Epidermal melanocyte (primary cell): ENCODE measurements around the gene ACTN2.
"Not testable (repeated sequence)": the region's sequence is repeated elsewhere in the genome, so short reads cannot be mapped to it uniquely, and the experiment has no call there.

ENCODE experiments used
- DNase-seq: peaks from one replicate; pipeline ENCODE4 v3.0.0; 2011; ENCODE audit warnings: low spot score; ENCODE audit not compliant: insufficient read length

ACTN2 gene

GRCh38 chr1:236685917-236686814 is at the start of gene ACTN2:
TSS of gene ACTN2 (plus strand) at chr1:236686499. CDS start at chr1:236686674, 175 bp downstream.
- no peak for DNase-seq

DNA sequence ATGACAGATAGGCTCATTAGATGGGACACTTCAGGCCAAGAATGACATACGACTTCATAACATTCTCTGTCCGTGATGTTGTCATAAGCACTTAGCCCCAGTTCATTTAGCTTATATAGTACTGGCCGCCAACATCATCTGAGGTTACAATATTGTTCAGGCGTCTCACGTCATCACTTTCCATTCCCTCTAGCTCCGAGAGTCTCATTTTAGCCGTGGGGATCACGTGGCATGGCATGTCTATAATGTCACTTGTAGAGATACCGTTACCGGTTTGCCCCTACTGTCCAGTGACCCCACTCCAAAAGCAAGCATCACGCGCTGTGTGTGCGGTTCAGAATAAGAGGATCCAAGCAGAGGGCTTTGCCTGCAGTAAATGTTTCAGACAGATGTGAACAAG is 47.4 kb upstream of the ACTN2 start:
- DNase-seq: no peak

GRCh38 chr1:236639686-236640085 is 46.6 kb upstream of the ACTN2 start:
- DNase-seq: no peak

DNA sequence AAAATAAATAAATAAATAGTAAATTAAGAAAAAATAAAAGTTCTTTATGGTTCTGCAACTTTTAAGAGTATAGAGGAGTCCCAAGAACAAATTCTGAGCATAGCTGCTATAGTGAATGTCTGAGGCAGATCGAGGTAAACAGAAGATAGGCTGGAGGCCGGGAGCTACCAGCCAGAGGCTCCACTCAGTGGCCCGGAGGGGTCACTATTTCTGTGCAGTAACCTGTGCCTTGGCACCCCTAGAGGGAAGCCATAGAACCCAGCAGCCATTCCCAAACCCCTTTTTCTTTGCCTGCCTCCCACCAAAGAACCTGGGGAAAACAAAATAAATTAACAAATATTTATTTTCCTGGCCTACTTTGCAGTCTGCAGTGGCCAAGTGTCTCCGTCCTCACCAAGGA is 43.5 kb upstream of the ACTN2 start:
- no peak for DNase-seq

DNA sequence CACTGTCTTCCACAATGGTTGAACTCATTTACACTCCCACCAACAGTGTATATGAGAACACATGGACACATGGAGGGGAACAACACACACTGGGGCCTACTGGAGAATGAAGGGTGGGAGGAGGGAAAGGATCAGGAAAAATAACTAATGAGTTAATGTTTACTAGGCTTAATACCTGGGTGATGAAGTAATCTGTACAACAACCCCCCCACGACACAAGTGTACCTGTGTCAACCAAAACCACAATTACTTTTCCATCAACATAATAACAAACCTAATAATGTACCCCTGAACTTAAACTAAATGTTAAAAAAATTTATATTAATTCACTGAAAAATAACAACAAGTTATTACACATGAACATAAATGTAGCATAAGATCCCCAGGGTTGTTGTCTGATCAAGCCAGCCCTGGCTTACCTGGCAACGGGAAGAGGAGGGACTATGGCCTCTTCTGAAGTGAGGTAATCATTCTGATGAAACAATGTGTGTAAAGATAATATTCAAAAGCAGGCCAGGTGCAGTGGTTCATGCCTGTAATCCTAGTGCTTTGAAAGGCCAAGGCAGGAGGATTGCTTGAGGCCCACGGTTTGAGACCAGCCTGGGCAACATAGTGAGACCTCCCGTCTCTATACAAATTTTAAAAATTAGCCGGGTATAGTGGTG is 41.2 kb upstream of the ACTN2 start:
- no peak for DNase-seq

DNA sequence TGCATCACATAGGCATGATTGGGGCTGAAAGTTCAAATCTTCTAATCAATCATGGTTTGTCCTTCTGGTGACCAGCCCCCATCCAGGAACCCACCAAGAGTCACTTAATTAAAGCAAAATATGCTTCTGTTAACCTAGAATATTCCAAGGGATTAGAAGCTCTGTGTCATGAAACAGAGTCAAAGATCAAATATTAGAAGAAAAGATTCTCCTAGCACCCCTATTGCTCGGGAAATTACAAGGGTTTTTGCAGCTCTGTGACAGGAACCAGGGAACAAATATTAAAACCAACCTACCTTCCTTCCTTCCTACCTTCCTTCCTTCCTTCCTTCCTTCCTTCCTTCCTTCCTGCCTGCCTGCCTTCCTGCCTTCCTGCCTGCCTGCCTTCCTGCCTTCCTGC is 31.8 kb upstream of the ACTN2 start:
- no peak for DNase-seq

GRCh38 chr1:236654957-236655356 is 31.3 kb upstream of the ACTN2 start:
- DNase-seq: no peak

DNA sequence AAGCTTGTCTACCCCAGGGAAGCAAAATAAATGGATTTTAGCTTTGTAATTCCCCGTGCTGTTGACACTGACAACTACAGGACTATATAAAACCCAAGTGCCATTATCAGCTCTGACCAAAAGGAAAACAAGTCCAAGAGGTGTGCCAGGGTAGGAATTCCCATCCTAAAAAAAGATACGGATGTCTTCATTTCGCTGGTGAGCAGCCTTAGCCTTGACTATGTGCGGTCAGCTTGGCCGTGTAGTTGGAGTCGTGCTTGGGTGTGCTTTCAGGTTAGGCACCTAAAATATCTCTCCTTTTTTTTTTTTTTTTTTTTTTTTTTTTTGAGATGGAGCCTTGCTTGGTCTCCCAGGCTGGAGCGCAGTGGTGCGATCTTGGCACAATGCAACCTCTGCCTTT is 28.9 kb upstream of the ACTN2 start:
- no peak for DNase-seq

DNA sequence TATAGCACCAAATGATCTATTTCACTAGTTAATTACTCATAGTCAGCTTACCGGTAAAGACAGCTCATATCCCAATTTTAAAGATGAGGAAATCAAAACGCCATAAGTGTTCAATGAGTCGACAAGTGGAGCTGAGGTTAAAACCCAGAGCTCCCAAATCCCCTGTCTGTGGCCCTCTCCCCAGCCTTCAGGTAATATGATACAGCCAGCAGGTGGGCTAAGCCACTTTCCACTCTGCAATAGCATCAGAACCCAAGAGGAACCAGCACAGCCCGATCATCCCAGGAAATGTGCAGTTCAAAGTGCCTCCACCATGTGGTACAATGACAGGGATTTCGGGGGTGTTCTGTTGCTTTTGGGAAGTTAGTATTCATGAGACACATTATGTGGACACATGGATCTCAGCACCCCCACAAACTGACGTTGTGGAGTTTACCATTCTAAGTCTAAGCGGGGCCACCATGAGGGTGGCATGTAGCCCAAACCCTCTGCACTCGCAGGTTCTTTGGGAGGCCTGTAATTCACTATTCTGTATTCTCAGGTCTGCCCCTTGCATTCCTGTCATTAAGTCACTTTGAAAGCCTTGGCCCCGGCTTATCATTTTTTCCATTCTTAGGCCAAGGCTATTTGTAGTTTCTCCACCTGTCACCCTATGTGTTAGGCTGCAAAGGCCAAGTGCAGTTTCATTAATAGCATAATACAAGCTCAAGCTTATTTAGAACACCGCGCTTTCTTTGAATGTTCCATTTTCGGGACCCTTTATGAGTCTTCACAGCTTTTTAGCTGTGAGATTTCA is 26.3 kb upstream of the ACTN2 start:
- DNase-seq: no peak

GRCh38 chr1:236663934-236664333 is 22.4 kb upstream of the ACTN2 start:
- DNase-seq: no peak

GRCh38 chr1:236668909-236669308 is 17.4 kb upstream of the ACTN2 start:
- DNase-seq: not testable (repeated sequence)

DNA sequence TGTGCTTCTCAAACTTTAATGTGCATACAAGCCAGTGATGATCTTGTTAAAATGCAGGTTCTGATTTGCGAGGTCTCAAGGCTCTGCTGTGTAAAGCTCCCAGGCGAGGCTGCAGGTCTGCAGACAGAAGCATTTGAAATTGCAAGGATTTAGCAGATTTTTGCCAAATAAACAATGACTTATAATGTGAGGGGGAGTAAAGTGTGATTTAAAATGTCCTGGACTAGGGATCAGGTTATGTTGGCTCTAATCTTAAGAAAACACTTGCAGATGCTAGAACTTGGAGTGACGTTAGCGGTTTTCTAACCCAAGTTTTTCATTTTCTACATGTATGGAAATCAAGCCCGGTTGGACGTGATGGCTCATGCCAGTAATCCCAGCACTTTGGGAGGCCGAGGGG is 16.2 kb upstream of the ACTN2 start:
- no peak for DNase-seq

GRCh38 chr1:236673289-236673919 is 12.9 kb upstream of the ACTN2 start:
- no peak for DNase-seq

DNA sequence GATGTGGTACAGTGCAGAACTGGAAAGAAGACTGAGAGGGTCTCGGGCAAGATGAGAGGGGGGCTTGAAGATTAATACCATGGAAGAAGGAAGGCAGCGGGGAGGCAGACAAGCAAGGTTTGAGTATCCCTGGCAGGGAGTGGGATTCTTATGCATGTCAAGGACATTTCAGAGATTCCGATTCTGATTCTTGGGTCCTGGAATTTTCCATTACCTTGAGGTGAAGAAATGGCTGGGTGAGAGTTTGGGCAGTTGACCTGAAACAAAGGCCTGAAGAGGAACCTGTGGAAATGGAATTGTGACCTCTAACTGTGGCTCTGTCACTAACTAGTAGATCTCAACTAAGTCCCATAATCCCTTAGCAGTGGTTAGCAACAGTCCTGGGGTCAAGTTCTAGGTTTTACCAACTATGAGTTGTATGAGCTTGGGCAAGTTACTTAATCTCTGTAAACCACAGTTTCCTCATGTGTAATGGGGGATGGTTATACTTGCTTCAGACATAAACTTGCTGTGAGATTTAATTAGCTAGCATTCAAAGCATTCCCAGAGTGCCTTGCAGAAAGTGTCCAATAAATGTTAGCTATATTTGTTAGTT is 8.6 kb upstream of the ACTN2 start:
- DNase-seq: no peak

DNA sequence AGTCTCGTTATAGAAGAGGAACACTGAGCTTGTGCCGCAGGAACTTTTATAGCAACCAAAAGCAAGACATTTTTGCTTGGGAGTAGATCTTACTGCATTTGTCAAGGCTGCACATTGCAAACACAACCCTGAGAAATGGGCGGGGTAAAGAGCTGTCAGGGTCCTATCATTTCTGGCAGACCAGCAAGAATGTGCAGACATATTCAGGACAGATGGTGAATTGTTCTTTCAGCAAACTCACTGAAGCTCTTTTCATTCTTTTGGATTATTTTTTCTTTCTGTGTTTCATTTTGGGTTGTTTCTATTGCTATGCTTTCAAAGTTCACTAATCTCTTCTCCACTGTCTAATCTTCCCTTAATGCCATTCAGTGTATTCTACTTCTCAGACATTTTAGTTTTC is 5.1 kb upstream of the ACTN2 start:
- no peak for DNase-seq

GRCh38 chr1:236685205-236685916 is 938 bp upstream of the ACTN2 start:
- no peak for DNase-seq

- no peak for DNase-seq
These were observed 489 bp downstream of the ACTN2 start for GRCh38 chr1:236686815-236687160.

DNA sequence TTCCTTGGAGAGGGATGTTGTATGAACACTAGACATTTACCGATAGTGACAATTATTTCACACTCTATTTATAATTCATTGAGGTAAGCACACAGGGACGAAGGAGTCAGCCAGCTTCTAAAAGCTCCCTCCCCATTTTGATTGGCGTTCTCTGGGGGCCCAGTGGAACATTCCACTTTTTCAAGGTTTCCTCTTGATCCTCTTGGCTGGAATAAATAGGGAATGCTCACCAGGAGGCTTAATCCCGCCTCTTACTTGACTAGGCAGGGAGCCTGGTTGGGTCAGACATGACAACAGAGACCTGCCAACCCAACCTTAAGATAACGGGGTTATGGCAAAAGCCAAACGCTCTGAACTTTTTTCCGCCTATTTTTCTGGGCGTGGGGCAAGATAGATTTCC is 974 bp downstream of the ACTN2 start:
- no peak for DNase-seq

DNA sequence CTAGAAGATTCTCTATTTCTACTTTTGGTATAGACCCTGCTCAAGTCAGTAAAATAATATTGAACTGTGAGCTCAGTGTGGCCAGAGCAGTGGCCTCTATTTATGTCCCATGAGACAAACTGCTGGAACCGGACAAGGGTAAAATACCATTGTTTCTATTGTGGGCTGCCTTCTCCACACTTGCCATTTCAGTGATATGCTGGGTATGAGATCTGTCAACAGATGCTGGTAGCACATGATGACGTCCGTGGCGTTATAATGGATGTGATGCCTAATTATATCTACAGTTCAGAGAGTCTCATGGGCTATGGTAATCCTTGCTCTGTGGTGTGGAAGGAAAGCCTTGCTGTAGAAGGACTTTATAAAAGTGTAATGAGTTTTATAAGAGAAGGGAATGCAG is 2.4 kb downstream of the ACTN2 start:
- DNase-seq: no peak

DNA sequence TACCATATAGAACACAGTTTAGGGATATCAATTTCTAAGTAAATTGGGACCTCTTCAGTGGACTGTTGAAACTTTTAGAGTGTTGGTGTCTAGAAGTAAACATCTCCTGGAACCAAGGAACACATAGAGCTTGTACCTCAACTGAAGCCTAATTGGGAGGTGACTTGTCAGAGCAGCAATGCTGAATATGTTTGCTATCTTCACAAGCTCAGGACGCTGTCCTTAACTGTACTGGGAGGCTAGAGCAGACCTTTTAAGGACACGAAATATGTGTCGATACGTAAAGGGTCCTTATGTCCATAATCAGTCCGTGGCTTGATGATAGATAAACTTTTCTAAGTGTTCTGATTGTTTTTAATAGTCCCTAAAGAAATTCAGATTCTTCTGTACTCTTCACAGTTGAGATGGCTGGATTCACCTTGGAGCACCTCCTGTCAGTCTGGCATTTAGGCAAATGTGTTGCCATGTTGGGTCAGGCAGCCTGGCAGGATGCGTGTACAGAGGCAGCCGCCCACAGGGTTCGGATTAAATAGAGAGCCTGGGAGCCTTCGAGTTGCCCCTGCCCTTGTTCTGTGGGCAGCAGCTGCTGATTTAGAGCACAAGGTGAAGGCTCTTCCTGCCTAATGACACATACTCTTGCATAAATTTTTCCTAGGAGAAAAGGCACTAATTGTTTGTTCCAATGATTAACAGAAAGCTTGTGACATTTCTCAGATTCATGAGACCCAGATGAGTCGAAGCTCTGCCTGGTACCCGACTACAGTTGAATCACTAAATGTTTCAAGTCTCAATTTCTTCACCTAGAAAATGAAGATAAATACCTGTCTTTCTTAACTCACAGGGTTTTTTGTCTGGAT is 3.6 kb downstream of the ACTN2 start:
- no peak for DNase-seq
